Measurements from ENCODE around the gene C16orf86. TPM values are rescaled to one million over a fixed set of nuclear protein-coding genes. Genes with fewer than 3 reads are reported as not detected.

Gene C16orf86
- total and polyA plus RNA-seq, 2 donors (not counting 1 experiment from before 2014, with no cell fraction given), result 0.73 to 9.2 TPM

DNA sequence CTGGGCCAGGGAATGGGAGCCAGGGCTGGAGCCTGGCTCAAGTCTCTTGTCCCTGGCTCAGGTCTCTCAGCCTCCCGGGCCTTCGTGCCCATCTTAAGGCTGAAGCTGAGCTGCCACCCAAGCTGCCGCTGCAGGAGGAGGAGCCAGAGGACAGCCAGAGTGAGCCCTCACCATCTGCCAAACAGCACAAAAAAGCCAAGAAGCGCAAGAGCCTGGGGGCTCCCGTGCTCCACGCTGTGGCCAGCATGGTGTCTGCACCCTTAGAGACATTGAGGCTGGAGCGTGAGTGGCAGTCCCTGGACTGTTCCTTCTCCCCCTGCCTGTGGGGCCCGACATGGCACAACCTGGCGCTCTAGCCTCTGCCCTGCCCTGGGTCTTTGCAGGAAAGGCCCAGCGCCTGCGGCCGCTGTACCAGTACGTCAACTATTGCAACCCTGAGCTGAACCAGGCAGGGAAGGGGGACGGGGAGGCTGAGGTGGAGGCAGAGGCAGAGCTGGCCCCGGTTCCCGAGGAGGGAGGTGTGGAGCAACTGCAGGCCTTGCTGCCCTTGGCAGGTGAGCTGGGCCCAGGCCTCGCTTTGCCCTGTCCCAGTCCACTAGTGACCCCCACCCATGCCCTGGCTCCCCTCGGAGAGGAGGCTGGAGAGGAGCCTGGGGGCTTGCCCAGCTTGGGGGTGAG is 1.3 kb downstream of the C16orf86 start:
- peak overlapping the region; percentile 37 for H3K9ac ChIP-seq (ENCODE audit: insufficient read depth, low read length)
- peak overlapping the region; percentile 90 for H2AFZ ChIP-seq (ENCODE audit: low read length)
- no peaks in the 10 kb centered on the region for H3K27me3 ChIP-seq (ENCODE audit: control insufficient read depth, insufficient read depth, low read length)
- no peaks in the 10 kb centered on the region for H4K20me1 ChIP-seq (ENCODE audit: control insufficient read depth, extremely low read depth, insufficient read depth, low read length)
- DNase-seq (ENCODE audit: low read depth in 2 of 2), result peak; percentile 84 to 91
- H3K36me3 ChIP-seq (ENCODE audit: control insufficient read depth, insufficient read depth, low read length), result no peaks in the 10 kb centered on the region
- peaks cover 14% of the 10 kb centered on the region for H3K4me1 ChIP-seq (ENCODE audit: control insufficient read depth, extremely low read depth, insufficient read depth, low read length)
- TF ChIP-seq, protein P1, sequence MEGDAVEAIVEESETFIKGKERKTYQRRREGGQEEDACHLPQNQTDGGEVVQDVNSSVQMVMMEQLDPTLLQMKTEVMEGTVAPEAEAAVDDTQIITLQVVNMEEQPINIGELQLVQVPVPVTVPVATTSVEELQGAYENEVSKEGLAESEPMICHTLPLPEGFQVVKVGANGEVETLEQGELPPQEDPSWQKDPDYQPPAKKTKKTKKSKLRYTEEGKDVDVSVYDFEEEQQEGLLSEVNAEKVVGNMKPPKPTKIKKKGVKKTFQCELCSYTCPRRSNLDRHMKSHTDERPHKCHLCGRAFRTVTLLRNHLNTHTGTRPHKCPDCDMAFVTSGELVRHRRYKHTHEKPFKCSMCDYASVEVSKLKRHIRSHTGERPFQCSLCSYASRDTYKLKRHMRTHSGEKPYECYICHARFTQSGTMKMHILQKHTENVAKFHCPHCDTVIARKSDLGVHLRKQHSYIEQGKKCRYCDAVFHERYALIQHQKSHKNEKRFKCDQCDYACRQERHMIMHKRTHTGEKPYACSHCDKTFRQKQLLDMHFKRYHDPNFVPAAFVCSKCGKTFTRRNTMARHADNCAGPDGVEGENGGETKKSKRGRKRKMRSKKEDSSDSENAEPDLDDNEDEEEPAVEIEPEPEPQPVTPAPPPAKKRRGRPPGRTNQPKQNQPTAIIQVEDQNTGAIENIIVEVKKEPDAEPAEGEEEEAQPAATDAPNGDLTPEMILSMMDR (conservative IDR thresholded peaks at IDR 0.05 in 1 of 2, IDR thresholded peaks at IDR 0.05 in 1 of 2; ENCODE audit: low read depth in 1 of 2, low read length in 2 of 2), result peak; percentile 81 to 93
- TF ChIP-seq EZH2 (IDR thresholded peaks at IDR 0.05; ENCODE audit: low read length, missing control alignments), result no peak
- no peaks in the 10 kb centered on the region for H3K79me2 ChIP-seq (ENCODE audit: control insufficient read depth, insufficient read depth, low read length)
- H3K9me3 ChIP-seq (ENCODE audit: control insufficient read depth, insufficient read depth, low read depth, low read length), result no peaks in the 10 kb centered on the region
- H3K27ac ChIP-seq (ENCODE audit: insufficient read depth, low read length), result no peak overlapping the region
- no peak overlapping the region for H3K4me3 ChIP-seq (replicated peaks in 1 of 4; ENCODE audit: control extremely low read depth in 1 of 4, insufficient read depth in 1 of 4, low read depth in 3 of 4, low read length in 4 of 4)
- H3K4me2 ChIP-seq (ENCODE audit: extremely low read depth, insufficient read depth, low read length), result peak overlapping the region; percentile 51

DNA sequence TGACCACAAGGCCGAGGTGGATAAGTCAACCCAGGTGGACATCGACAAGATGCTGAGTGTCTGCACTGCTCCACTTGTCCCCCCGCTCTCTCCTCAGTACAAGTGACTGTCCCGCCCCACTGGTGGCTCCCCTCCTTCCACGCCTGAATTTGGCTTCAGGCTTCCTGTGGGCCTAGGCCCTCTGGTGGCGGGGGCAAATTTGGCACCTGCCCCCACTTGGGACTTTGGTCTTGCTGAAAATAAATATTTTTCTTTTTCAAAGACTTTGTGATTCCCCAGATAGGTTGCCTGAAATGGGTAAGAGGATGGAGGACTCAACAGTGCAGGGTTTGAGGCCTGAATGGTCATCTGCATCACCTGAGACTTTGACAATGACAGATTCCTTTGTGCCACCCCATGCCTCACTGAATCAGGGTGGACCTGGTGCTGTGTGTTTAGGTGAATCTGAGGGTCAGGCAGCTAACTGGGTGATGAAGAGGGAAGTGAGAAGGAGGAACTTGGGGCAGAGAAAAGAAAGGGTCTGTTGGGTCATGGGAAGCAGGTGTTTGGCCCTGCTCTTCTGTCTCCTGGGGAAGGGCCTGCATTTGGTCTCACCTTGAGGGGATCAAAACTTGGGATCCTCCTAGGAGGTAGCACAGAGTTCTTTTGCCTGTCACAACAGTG is 2.0 kb downstream of the C16orf86 start:
- no peaks in the 10 kb centered on the region for H3K27me3 ChIP-seq (ENCODE audit: control insufficient read depth, insufficient read depth, low read length)
- H2AFZ ChIP-seq (ENCODE audit: low read length), result no peak overlapping the region
- no peaks in the 10 kb centered on the region for H3K36me3 ChIP-seq (ENCODE audit: control insufficient read depth, insufficient read depth, low read length)
- no peak for DNase-seq (ENCODE audit: low read depth in 2 of 2)
- H3K27ac ChIP-seq (ENCODE audit: insufficient read depth, low read length), result no peak overlapping the region
- H3K4me1 ChIP-seq (ENCODE audit: control insufficient read depth, extremely low read depth, insufficient read depth, low read length), result peaks cover 18% of the 10 kb centered on the region
- no peak overlapping the region for H3K9ac ChIP-seq (ENCODE audit: insufficient read depth, low read length)
- H3K4me3 ChIP-seq (replicated peaks in 1 of 4; ENCODE audit: control extremely low read depth in 1 of 4, insufficient read depth in 1 of 4, low read depth in 3 of 4, low read length in 4 of 4), result no peak overlapping the region
- H3K9me3 ChIP-seq (ENCODE audit: control insufficient read depth, insufficient read depth, low read depth, low read length), result no peaks in the 10 kb centered on the region
- TF ChIP-seq EZH2 (IDR thresholded peaks at IDR 0.05; ENCODE audit: low read length, missing control alignments), result no peak
- TF ChIP-seq, protein P1 (conservative IDR thresholded peaks at IDR 0.05 in 1 of 2, IDR thresholded peaks at IDR 0.05 in 1 of 2; ENCODE audit: low read depth in 1 of 2, low read length in 2 of 2), result peak in 1 of 2 donors; percentile 2
- no peaks in the 10 kb centered on the region for H3K79me2 ChIP-seq (ENCODE audit: control insufficient read depth, insufficient read depth, low read length)
- no peak overlapping the region for H3K4me2 ChIP-seq (ENCODE audit: extremely low read depth, insufficient read depth, low read length)
- H4K20me1 ChIP-seq (ENCODE audit: control insufficient read depth, extremely low read depth, insufficient read depth, low read length), result no peaks in the 10 kb centered on the region

DNA sequence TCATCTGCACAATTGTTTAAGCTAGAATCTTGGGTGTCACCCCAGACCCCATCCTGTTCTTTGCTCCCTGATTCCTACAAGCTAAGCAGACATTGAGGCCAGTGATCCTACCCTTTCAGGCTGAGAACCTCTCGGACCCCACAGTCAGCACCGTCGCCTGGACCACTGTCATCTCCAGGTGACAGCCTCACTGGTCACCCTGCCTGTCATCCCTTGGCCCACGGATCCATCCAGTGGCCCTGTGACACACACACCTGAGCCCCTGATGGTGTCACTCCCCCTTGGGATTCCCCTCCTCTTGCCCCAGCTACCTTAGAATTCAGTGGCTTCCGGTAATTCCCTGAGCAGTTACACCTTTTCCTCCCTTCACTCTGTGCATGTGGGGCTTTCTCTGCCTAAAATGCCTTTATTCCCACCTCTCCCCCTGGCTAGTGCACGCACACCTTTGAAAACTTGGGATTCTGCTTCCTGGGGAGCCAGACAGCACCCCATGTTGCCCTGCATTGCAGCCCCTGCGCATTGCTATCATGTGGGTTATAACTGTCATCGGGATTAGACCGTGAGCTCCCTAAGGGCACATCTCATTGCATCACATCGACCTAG is 3.0 kb downstream of the C16orf86 start:
- no peak for DNase-seq (ENCODE audit: low read depth in 2 of 2)
- Histone ChIP-seq H3K4me2 (ENCODE audit: extremely low read depth, insufficient read depth, low read length) (no peak overlapping the region), H3K79me2 (ENCODE audit: control insufficient read depth, insufficient read depth, low read length) (no peaks in the 10 kb centered on the region), H4K20me1 (ENCODE audit: control insufficient read depth, extremely low read depth, insufficient read depth, low read length) (no peaks in the 10 kb centered on the region), H3K4me3 (replicated peaks in 1 of 4; ENCODE audit: control extremely low read depth in 1 of 4, insufficient read depth in 1 of 4, low read depth in 3 of 4, low read length in 4 of 4) (no peak overlapping the region), H3K36me3 (ENCODE audit: control insufficient read depth, insufficient read depth, low read length) (no peaks in the 10 kb centered on the region), H3K9ac (ENCODE audit: insufficient read depth, low read length) (no peak overlapping the region), H3K9me3 (ENCODE audit: control insufficient read depth, insufficient read depth, low read depth, low read length) (no peaks in the 10 kb centered on the region), H3K27me3 (ENCODE audit: control insufficient read depth, insufficient read depth, low read length) (no peaks in the 10 kb centered on the region), H2AFZ (ENCODE audit: low read length) (no peak overlapping the region), H3K4me1 (ENCODE audit: control insufficient read depth, extremely low read depth, insufficient read depth, low read length) (peaks cover 18% of the 10 kb centered on the region), H3K27ac (ENCODE audit: insufficient read depth, low read length) (no peak overlapping the region)
- no peak for TF ChIP-seq EZH2 (IDR thresholded peaks at IDR 0.05; ENCODE audit: low read length, missing control alignments)
- TF ChIP-seq, protein P1 (conservative IDR thresholded peaks at IDR 0.05 in 1 of 2, IDR thresholded peaks at IDR 0.05 in 1 of 2; ENCODE audit: low read depth in 1 of 2, low read length in 2 of 2), result no peak

All from fibroblast of lung (primary cell).